Activated naive CD4-positive, alpha-beta T cell treated with anti-CD3 and anti-CD28 coated beads, Interleukin-2, amount 50 U/mL, for 72 hours (primary cell): ENCODE measurements around the gene TPRG1L. TPM values are rescaled to one million over a fixed set of nuclear protein-coding genes. Genes with fewer than 3 reads are reported as not detected.
A peak's percentile ranks its signal among the peaks of the same experiment; 100 is the strongest.

Experiments
- ATAC-seq, 2 donors: fragments of 150-1000 bp; cut with Tn5 transposase; 2 replicates each; pipeline ENCODE4 v1.10.0; 2021; ENCODE audit warnings: mild to moderate bottlenecking in 2 of 2, moderate library complexity in 2 of 2
- DNase-seq, 2 donors: peaks; one replicate each; pipeline ENCODE4 v3.0.0; 2021 to 2022; ENCODE audit warnings: low spot score in 2 of 2
- H3K27ac Mint-ChIP-seq, 2 donors: one replicate each; pipeline ENCODE4 v1.8.0; 2022; ENCODE audit warnings: mild to moderate bottlenecking in 2 of 2, mixed read lengths in 2 of 2
- H3K36me3 Mint-ChIP-seq, 2 donors: one replicate each; pipeline ENCODE4 v1.8.0; 2022; ENCODE audit warnings: mixed read lengths in 2 of 2
- H3K9me3 Mint-ChIP-seq, 2 donors: one replicate each; pipeline ENCODE4 v1.8.0; 2022; ENCODE audit warnings: mixed read lengths in 2 of 2
- total RNA-seq, 2 donors: library from RNA; stranded (reverse); gene quantifications; one replicate each; pipeline ENCODE4 v1.2.3, GENCODE V29; 2022

The TPRG1L gene
- total RNA-seq, 2 donors from 2014 or later = 6.0 to 10.0 TPM

GRCh38 chr1:3590139-3590763, 34.6 kb upstream of the TPRG1L start:
- no peak for ATAC-seq
- Mint-ChIP-seq H3K9me3 (no peaks in the 10 kb centered on the region), H3K36me3 (no peaks in the 10 kb centered on the region), H3K27ac (no peak overlapping the region)
- DNase-seq = no peak

GRCh38 chr1:3590951-3591865, 33.6 kb upstream of the TPRG1L start:
- ATAC-seq (no peak), DNase-seq (no peak)
- no peaks in the 10 kb centered on the region for H3K36me3 Mint-ChIP-seq
- no peak overlapping the region for H3K27ac Mint-ChIP-seq
- no peaks in the 10 kb centered on the region for H3K9me3 Mint-ChIP-seq

GRCh38 chr1:3593334-3593733, 31.5 kb upstream of the TPRG1L start:
- DNase-seq (no peak), ATAC-seq (no peak)
- Mint-ChIP-seq H3K36me3 (no peaks in the 10 kb centered on the region), H3K9me3 (no peaks in the 10 kb centered on the region), H3K27ac (peak overlapping the region in 1 of 2 donors; percentile 12)

DNA sequence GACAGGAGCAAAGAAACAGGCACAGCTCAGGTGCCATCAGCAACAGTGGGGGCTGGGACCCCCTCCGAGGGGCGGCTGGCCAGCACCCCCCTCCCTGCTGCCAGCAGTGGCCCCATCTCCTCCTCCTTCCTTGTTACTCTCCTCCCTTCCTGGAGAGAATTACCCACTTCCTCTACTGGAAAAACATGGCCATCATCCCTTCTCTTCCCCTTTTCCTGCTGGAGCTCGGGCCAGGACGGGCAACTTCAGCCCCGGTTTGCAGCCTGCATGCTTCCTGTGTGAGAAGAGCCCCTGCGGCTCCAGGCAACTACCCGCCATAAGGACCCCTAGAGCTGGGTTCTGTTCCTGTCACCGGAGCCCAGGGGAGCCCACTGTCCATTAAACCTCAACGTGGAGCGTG, 31.1 kb upstream of the TPRG1L start:
- Mint-ChIP-seq H3K36me3 (no peaks in the 10 kb centered on the region), H3K27ac (peak overlapping the region in 1 of 2 donors; percentile 12), H3K9me3 (no peaks in the 10 kb centered on the region)
- DNase-seq = no peak
- ATAC-seq = no peak

GRCh38 chr1:3594706-3595377, 30.0 kb upstream of the TPRG1L start:
- Mint-ChIP-seq H3K27ac (no peak overlapping the region), H3K36me3 (no peaks in the 10 kb centered on the region), H3K9me3 (no peaks in the 10 kb centered on the region)
- DNase-seq (no peak), ATAC-seq (no peak)

DNA sequence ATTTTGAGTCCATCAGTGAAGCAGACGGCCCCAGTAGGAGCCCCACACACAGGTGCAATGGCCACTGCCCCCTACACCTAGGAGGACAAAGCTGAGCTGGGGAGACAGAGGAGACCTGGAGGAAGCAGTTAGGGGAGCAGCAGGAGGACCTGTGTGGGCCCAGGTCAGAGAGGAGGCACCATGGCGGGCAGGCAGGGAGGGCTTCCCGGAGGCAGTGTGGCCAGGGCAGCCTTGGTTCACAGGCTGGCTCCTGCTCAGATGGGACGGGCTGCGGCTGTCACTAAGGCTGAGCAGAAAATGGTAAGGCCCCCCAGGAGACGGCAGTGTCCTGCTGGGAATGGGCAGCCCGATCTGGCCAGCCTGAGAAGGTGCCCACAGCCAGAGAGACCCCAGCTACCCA, 28.9 kb upstream of the TPRG1L start:
- no peaks in the 10 kb centered on the region for H3K36me3 Mint-ChIP-seq
- no peak for DNase-seq
- no peak overlapping the region for H3K27ac Mint-ChIP-seq
- no peaks in the 10 kb centered on the region for H3K9me3 Mint-ChIP-seq
- ATAC-seq = no peak

DNA sequence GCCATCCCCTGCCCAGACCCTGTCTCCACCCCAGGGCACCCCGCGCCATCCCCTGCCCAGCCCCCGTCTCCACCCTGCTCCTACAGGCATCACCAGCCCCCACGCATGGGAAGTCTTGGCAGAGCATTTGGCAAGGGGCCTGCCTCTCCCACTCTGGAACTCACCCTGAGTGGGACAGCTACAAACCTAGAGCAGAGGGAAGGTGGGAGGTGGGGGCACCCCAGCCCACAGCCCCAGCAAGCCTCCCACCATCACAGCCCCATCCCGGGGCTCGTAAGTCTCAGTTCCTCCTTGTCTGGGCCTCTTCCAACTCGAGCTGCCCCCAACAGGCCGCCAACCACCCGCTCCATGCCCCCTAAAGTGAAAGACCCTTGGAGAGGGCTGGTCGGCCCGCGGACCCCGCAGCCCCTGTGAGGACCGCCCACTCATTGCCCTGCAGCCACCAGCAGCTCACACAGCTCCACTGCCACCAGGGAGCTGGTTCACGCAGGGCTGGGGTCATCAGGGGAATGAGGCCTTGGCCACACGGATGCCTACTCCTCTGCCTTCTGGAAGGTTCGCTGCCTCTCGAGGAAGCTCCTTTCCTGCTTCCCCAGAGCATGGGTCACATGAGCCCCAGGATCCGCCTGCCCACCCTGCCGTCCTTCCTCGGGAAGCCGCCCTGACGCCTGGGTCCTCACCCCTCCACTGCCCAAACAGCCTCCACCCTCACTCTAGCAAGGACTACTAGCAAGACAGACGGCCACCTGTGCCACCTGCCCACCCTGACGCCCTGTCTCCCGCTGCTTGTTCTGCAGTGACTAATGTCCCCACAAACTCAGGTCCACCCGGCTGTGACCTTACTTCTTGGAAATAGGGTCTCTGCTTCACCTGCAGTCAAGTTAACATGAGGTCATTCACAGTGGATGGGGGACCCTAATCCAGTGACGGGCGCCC, 27.9 kb upstream of the TPRG1L start:
- no peak for DNase-seq
- H3K36me3 Mint-ChIP-seq = no peaks in the 10 kb centered on the region
- H3K9me3 Mint-ChIP-seq = no peaks in the 10 kb centered on the region
- peak in 1 of 2 donors; percentile 22 for ATAC-seq
- H3K27ac Mint-ChIP-seq = no peak overlapping the region

GRCh38 chr1:3597599-3597964, 27.2 kb upstream of the TPRG1L start:
- no peaks in the 10 kb centered on the region for H3K9me3 Mint-ChIP-seq
- H3K27ac Mint-ChIP-seq = no peak overlapping the region
- ATAC-seq (peak in 1 of 2 donors; percentile 23), DNase-seq (no peak)
- H3K36me3 Mint-ChIP-seq = no peaks in the 10 kb centered on the region

DNA sequence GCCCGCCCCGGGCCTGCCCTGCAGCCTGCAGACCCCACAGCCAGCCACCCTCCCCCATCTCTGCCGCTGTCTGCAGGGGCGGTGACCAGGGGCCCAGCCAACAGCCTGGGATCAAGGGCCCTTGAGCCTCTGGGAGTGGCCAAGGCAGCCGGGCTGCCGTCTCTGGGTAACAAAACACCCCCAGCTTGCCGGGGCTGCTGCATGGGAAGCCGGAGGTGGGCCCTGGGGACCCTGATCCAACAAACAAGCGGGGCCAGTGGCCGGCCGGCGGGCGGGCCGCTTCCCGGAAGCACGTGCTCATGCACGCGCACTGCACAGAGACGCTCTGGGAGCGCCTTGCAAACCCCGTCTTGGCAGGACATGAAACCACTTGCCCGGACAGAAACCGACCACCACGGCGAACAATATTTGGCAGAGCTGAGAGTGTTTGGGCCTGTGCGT, 26.7 kb upstream of the TPRG1L start:
- no peaks in the 10 kb centered on the region for H3K36me3 Mint-ChIP-seq
- no peak overlapping the region for H3K27ac Mint-ChIP-seq
- H3K9me3 Mint-ChIP-seq = no peaks in the 10 kb centered on the region
- no peak for DNase-seq
- ATAC-seq = no peak

DNA sequence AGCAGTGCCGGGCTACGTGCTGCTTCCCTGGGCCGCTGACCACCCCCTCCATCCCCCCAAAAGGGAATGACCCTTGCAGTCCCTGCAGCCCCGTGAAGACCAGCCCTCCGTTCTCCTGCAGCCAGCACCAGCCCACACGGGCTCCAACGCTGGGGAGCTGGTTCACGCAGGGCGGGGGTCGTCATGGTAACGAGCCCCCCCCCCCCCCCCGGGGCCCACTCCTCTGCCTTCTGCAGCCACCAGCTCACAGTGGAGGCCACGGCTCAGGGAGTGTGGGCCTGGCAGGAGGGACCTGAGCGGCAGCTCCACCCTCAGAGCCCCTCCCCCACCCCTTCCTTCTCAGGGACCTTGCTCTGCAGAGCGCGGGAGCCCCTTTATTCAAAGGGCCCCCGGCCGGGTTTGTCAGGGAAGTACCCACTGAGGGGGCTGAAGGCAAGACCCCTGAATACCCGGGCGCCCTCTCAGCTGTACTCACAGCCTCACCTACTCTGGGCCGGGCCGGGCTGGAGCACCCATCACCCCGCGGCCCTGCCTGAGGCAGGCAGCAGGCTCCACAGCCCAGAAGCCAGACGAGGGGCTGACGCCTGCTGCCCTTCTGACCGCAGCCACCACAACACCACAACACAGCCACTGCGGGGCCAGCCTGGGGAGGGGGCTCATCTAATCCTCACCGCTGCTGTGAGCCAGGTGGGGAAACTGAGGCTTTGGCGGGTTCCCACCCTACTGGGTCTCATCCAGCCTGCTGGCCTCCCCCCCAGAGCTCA, 26.1 kb upstream of the TPRG1L start:
- no peak overlapping the region for H3K27ac Mint-ChIP-seq

GRCh38 chr1:3599286-3599811, 25.5 kb upstream of the TPRG1L start:
- Mint-ChIP-seq H3K9me3 (no peaks in the 10 kb centered on the region), H3K36me3 (no peaks in the 10 kb centered on the region)
- no peak for ATAC-seq

More for the DNA sequence above, 26.1 kb upstream of the TPRG1L start:
- no peaks in the 10 kb centered on the region for H3K9me3 Mint-ChIP-seq
- no peak for ATAC-seq
- DNase-seq = no peak
- H3K36me3 Mint-ChIP-seq = no peaks in the 10 kb centered on the region

GRCh38 chr1:3599816-3600215, 25.0 kb upstream of the TPRG1L start:
- no peak overlapping the region for H3K27ac Mint-ChIP-seq
- ATAC-seq = no peak
- no peak for DNase-seq
- no peaks in the 10 kb centered on the region for H3K9me3 Mint-ChIP-seq
- no peaks in the 10 kb centered on the region for H3K36me3 Mint-ChIP-seq

More at GRCh38 chr1:3599286-3599811, 25.5 kb upstream of the TPRG1L start:
- DNase-seq = no peak
- no peak overlapping the region for H3K27ac Mint-ChIP-seq

- H3K36me3 Mint-ChIP-seq = no peaks in the 10 kb centered on the region
- no peak overlapping the region for H3K27ac Mint-ChIP-seq
- no peak for DNase-seq
- no peak for ATAC-seq
- no peaks in the 10 kb centered on the region for H3K9me3 Mint-ChIP-seq
These were observed 24.5 kb upstream of the TPRG1L start for GRCh38 chr1:3600354-3600753.

- no peak for DNase-seq
- no peak overlapping the region for H3K27ac Mint-ChIP-seq
- H3K9me3 Mint-ChIP-seq = no peaks in the 10 kb centered on the region
- ATAC-seq = no peak
- H3K36me3 Mint-ChIP-seq = no peaks in the 10 kb centered on the region
These were observed 23.1 kb upstream of the TPRG1L start for GRCh38 chr1:3601743-3602142.

DNA sequence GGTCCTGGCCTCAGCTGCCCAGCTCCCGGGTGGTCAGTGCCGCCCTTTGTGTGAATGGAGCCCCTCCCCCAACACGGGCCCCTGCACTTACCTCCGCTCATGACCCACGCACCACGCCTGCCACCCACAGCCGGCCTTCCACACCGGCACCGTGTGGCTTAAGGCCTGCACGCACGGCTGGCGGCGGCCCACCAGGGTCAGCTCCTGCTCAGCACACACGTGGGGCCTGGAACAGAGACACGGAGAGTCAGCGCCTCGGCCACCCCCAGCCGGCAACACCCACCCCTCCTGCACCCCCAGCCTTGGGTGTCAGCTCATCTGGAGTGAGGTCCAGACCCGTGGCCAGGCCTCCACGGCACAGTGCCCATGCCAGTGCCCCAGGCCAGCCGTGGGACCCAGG, 22.4 kb upstream of the TPRG1L start:
- no peaks in the 10 kb centered on the region for H3K9me3 Mint-ChIP-seq
- no peak for ATAC-seq

More for the DNA sequence above, 22.4 kb upstream of the TPRG1L start:
- DNase-seq = no peak
- H3K36me3 Mint-ChIP-seq = no peaks in the 10 kb centered on the region
- no peak overlapping the region for H3K27ac Mint-ChIP-seq
